ENCODE measurements around the gene CHN1. TPM values are rescaled to one million over a fixed set of nuclear protein-coding genes. Genes with fewer than 3 reads are reported as not detected.

CHN1 gene
- total RNA-seq, 1 donor from 2014 or later, result 16.8 TPM

- ATAC-seq (no peak), DNase-seq (no peak)
- Histone ChIP-seq H3K4me1 (no peaks in the 10 kb centered on the region), H3K27me3 (ENCODE audit: low read depth) (no peaks in the 10 kb centered on the region), H3K4me3 (no peak overlapping the region), H3K36me3 (peaks cover 7% of the 10 kb centered on the region), H3K9me3 (no peaks in the 10 kb centered on the region), H3K27ac (no peak overlapping the region)
- TF ChIP-seq, protein P1, sequence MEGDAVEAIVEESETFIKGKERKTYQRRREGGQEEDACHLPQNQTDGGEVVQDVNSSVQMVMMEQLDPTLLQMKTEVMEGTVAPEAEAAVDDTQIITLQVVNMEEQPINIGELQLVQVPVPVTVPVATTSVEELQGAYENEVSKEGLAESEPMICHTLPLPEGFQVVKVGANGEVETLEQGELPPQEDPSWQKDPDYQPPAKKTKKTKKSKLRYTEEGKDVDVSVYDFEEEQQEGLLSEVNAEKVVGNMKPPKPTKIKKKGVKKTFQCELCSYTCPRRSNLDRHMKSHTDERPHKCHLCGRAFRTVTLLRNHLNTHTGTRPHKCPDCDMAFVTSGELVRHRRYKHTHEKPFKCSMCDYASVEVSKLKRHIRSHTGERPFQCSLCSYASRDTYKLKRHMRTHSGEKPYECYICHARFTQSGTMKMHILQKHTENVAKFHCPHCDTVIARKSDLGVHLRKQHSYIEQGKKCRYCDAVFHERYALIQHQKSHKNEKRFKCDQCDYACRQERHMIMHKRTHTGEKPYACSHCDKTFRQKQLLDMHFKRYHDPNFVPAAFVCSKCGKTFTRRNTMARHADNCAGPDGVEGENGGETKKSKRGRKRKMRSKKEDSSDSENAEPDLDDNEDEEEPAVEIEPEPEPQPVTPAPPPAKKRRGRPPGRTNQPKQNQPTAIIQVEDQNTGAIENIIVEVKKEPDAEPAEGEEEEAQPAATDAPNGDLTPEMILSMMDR (IDR thresholded peaks at IDR 0.05), result no peak
- intact Hi-C loops (cut with DNase I), result no loop called here
These were observed 208.8 kb downstream of the CHN1 start for GRCh38 chr2:174796319-174796771.

DNA sequence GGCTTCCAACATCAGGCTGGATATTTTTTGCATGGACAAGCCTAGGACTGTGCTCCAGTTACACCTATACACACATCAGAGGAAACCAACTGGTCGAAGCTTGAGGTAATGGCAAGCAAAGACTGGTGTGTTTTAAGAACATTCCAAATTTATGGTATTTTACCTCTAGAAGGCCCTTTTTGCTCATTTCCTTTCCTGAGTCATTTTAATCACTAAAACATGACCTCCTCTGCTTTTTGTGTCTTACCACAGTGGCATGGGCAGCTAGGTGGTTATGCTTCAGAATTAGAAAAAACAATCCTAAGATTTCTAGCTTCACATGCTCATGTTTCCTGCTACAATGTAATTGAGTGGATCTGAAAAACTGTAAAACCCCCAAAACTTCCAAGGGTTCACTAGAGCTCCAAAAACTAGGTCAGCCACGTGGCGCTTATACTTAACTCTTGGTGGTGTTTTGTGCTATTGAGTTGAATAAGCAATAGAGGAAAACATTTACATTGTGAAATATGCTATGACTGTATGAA lies 210.3 kb downstream of the CHN1 start:
- H3K4me3 ChIP-seq, result no peak overlapping the region
- no peaks in the 10 kb centered on the region for H3K4me1 ChIP-seq
- no peak overlapping the region for H3K27ac ChIP-seq
- ATAC-seq (no peak), DNase-seq (no peak)
- TF ChIP-seq, protein P1 (IDR thresholded peaks at IDR 0.05), result no peak
- H3K36me3 ChIP-seq, result peaks cover 5% of the 10 kb centered on the region
- no peaks in the 10 kb centered on the region for H3K9me3 ChIP-seq
- intact Hi-C loops (cut with DNase I), result no loop called here
- H3K27me3 ChIP-seq (ENCODE audit: low read depth), result no peaks in the 10 kb centered on the region

GRCh38 chr2:174792309-174793025 lies 212.7 kb downstream of the CHN1 start:
- intact Hi-C loops (cut with DNase I), result no loop called here
- DNase-seq (no peak), ATAC-seq (no peak)
- Histone ChIP-seq H3K9me3 (no peaks in the 10 kb centered on the region), H3K4me1 (no peaks in the 10 kb centered on the region), H3K36me3 (no peaks in the 10 kb centered on the region), H3K27me3 (ENCODE audit: low read depth) (no peaks in the 10 kb centered on the region), H3K27ac (no peak overlapping the region), H3K4me3 (no peak overlapping the region)
- TF ChIP-seq, protein P1 (IDR thresholded peaks at IDR 0.05), result no peak

- intact Hi-C loops (cut with DNase I), result no loop called here
- TF ChIP-seq, protein P1 (IDR thresholded peaks at IDR 0.05), result no peak
- Histone ChIP-seq H3K4me3 (no peak overlapping the region), H3K36me3 (no peaks in the 10 kb centered on the region), H3K27ac (no peak overlapping the region), H3K27me3 (ENCODE audit: low read depth) (no peaks in the 10 kb centered on the region), H3K9me3 (no peaks in the 10 kb centered on the region), H3K4me1 (no peaks in the 10 kb centered on the region)
- DNase-seq, result no peak
- no peak for ATAC-seq
These were observed 213.4 kb downstream of the CHN1 start for GRCh38 chr2:174791746-174792280.

DNA sequence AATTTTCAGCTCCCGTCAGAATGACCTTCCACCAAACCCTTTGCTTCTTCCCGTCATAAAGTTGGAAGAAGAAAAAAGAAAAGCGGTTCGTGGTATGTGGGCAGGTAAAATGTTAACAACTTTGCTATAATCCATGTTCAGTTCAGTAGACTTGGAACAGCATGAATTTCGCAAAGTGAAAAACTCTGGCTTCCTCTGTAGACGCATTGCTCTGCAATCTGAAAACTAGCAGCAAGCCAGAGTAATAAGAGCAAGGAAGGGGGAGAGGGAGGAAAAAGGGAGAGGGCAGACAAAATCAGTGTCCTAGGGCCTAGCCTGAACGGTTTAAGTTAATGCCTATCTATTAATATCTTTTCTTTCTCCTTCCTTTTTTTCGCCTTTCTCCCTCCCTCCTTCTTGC lies 214.2 kb downstream of the CHN1 start:
- no peaks in the 10 kb centered on the region for H3K36me3 ChIP-seq
- DNase-seq, result no peak
- H3K4me3 ChIP-seq, result no peak overlapping the region
- TF ChIP-seq, protein P1 (IDR thresholded peaks at IDR 0.05), result no peak
- intact Hi-C loops (cut with DNase I), result no loop called here
- H3K9me3 ChIP-seq, result no peaks in the 10 kb centered on the region
- no peak overlapping the region for H3K27ac ChIP-seq
- H3K4me1 ChIP-seq, result no peaks in the 10 kb centered on the region
- no peak for ATAC-seq
- H3K27me3 ChIP-seq (ENCODE audit: low read depth), result no peaks in the 10 kb centered on the region
